Activated B cell treated with CpG ODN at 0.5 μM for 24 hours (primary cell): ENCODE data around the gene TMEM42. TPM values are rescaled to one million over a fixed set of nuclear protein-coding genes. Genes with fewer than 3 reads are reported as not detected.
"Not testable (repeated sequence)": the region's sequence is repeated elsewhere in the genome, so short reads cannot be mapped to it uniquely, and the experiment has no call there.

Experiments
- ATAC-seq: fragments of 200-7000 bp; cut with Tn5 transposase; one replicate; pipeline ENCODE4 v1.10.0; 2021; ENCODE audit warnings: low read depth, mild to moderate bottlenecking, moderate library complexity
- CTCF ChIA-PET: fragments of 350-600 bp; sonication (Branson Sonifier 250); formaldehyde crosslinking; loops from one replicate; lab custom pipeline; 2021; ENCODE audit warnings: antibody characterized with exemption; lab: Charles Lee
- POLR2A ChIA-PET: fragments of 350-600 bp; sonication (Branson Sonifier 250); formaldehyde crosslinking; loops from one replicate; lab custom pipeline; 2021; ENCODE audit warnings: antibody characterized with exemption; lab: Charles Lee
- DNase-seq: peaks from one replicate; pipeline ENCODE4 v3.0.0; 2022
- H3K27ac Mint-ChIP-seq: one replicate; pipeline ENCODE4 v1.8.0; 2020; ENCODE audit warnings: mixed read lengths
- H3K27me3 Mint-ChIP-seq: one replicate; pipeline ENCODE4 v1.8.0; 2021; ENCODE audit warnings: mixed read lengths
- H3K36me3 Mint-ChIP-seq: one replicate; pipeline ENCODE4 v1.8.0; 2021; ENCODE audit warnings: low read depth, mixed read lengths
- H3K4me1 Mint-ChIP-seq: one replicate; pipeline ENCODE4 v1.8.0; 2021; ENCODE audit warnings: mixed read lengths
- H3K4me3 Mint-ChIP-seq: one replicate; pipeline ENCODE4 v1.8.0; 2020; ENCODE audit warnings: mild to moderate bottlenecking, mixed read lengths
- H3K9me3 Mint-ChIP-seq: one replicate; pipeline ENCODE4 v1.8.0; 2020; ENCODE audit warnings: mixed read lengths
- CTCF ChIP-seq: fragments of 200-600 bp; IDR thresholded peaks from one replicate; pipeline ENCODE4 v1.8.0; 2022; ENCODE audit warnings: antibody characterized with exemption, mild to moderate bottlenecking
- intact Hi-C: fragments of 100-400 bp; cut with micrococcal nuclease; formaldehyde crosslinking; loops from one replicate; pipeline ENCODE4 v1.15.1; 2024
- total RNA-seq: library from RNA; stranded (reverse); gene quantifications from 2 replicates; pipeline ENCODE4 v1.2.3, GENCODE V29; 2022

TMEM42 gene
- 12.4 and 13.1 TPM in 2 replicates for total RNA-seq

DNA sequence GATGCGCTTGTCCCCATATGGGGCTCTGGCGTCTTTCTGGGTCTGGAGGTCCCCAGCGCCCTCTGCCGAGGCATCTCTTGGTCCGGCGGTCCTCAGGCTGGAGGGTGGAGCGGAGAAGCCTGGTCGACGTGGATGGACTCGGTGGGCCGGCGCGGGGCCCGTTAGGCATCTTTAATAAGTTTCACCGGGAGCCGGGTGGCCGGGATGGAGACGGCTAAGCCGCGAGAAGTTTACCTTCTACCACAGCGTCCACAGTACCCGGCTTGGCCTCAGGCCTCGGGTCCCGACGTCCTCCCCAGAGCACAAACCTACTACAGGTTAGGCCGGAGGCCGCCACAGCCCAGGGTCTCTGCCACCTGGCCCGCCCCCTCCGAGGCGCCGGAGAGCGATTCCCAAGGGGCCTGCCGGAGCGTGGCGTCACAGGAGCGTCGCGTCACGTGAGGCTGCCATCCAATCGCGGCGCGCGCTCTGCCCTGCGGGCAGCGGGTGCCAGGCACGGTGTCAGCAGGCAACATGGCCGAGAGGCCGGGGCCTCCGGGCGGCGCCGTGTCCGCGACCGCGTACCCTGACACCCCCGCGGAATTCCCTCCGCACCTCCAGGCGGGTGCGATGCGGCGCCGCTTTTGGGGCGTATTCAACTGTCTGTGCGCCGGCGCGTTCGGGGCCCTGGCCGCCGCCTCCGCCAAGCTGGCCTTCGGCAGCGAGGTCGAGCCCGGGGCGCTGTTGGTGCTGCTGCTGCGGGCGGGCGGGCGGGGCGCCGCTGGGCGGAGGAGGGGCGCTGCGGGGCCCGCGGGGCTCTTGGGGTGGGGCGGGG lies at the start of gene TMEM42:
Gene TMEM42 (plus strand): TSS at position 501 of the 814 bp plus-strand sequence. CDS start 13 bp downstream, at position 514.
- intact Hi-C loops: loop anchor here (1.0 to 10.0 kb wide), 11 partner anchors 100 to 1239 kb away; partner anchors contain the start of genes ABHD5, ANO10, EXOSC7 and KIAA1143
- H3K9me3 Mint-ChIP-seq: no peaks in the 10 kb centered on the region
- ChIA-PET CTCF (no interaction called here), POLR2A (interaction anchor here (1.0 to 1.8 kb wide), 5 partner anchors 100 to 523 kb away, joined by 3 to 10 read pairs (median 4); partner anchors contain the start of genes EXOSC7, KIAA1143, KIF15 and TCAIM)
- DNase-seq (peak; percentile 90), ATAC-seq (peak; percentile 97)
- no peaks in the 10 kb centered on the region for H3K27me3 Mint-ChIP-seq
- H3K4me1 Mint-ChIP-seq: peaks cover 17% of the 10 kb centered on the region
- peak within 1 kb of the TSS; percentile 85 for H3K27ac Mint-ChIP-seq
- H3K4me3 Mint-ChIP-seq: peak within 1 kb of the TSS; percentile 88
- no peak for TF ChIP-seq CTCF
- H3K36me3 Mint-ChIP-seq: peaks cover 12% of the 10 kb centered on the region

- no peak for ATAC-seq
- ChIA-PET CTCF (interaction anchor here (0.6 kb wide), 1 partner anchor 901 kb away, joined by 3 read pairs; no protein-coding TSS in a partner anchor), POLR2A (no interaction called here)
- no peak for TF ChIP-seq CTCF
- Mint-ChIP-seq H3K4me3 (no peak overlapping the region), H3K36me3 (peaks cover 2% of the 10 kb centered on the region), H3K27me3 (no peaks in the 10 kb centered on the region), H3K9me3 (peaks cover 2% of the 10 kb centered on the region), H3K27ac (no peak overlapping the region), H3K4me1 (no peaks in the 10 kb centered on the region)
- DNase-seq: no peak
- intact Hi-C loops: no loop called here
These were observed 47.0 kb upstream of the TMEM42 start for GRCh38 chr3:44814751-44815150.

DNA sequence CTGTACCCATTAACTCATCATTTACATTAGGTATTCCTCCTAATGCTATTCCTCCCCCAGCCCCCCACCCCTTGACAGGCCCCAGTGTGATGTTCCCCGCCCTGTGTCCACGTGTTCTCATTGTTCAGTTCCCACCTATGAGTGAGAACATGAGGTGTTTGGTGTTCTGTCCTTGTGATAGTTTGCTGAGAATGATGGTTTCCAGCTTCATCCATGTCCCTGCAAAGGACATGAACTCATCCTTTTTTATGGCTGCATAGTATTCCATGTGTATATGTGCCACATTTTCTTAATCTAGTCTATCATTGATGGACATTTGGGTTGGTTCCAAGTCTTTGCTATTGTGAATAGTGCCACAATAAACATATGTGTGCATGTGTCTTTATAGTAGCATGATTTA lies 45.4 kb upstream of the TMEM42 start:
- H3K4me1 Mint-ChIP-seq, H3K36me3 Mint-ChIP-seq, intact Hi-C loops, ATAC-seq, H3K9me3 Mint-ChIP-seq, H3K27ac Mint-ChIP-seq, POLR2A ChIA-PET, H3K27me3 Mint-ChIP-seq, CTCF ChIA-PET, DNase-seq, H3K4me3 Mint-ChIP-seq: not testable (repeated sequence)

DNA sequence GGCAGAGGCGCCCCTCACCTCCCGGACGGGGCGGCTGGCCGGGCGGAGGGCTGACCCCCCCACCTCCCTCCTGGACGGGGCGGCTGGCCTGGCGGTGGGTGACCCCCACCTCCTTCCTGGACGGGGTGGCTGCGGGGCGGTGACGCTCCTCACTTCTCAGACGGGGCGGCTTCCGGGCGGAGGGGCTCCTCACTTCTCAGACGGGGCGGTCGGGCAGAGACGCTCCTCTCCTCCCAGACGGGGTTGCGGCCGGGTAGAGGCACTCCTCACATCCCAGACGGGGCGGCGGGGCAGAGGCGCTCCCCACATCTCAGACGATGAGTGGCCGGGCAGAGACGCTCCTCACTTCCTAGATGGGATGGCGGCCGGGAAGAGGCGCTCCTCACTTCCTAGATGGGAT lies 40.5 kb upstream of the TMEM42 start:
- POLR2A ChIA-PET, CTCF ChIA-PET, H3K4me1 Mint-ChIP-seq, H3K36me3 Mint-ChIP-seq, H3K27me3 Mint-ChIP-seq, H3K4me3 Mint-ChIP-seq, DNase-seq, intact Hi-C loops, H3K27ac Mint-ChIP-seq, H3K9me3 Mint-ChIP-seq, ATAC-seq: not testable (repeated sequence)

DNA sequence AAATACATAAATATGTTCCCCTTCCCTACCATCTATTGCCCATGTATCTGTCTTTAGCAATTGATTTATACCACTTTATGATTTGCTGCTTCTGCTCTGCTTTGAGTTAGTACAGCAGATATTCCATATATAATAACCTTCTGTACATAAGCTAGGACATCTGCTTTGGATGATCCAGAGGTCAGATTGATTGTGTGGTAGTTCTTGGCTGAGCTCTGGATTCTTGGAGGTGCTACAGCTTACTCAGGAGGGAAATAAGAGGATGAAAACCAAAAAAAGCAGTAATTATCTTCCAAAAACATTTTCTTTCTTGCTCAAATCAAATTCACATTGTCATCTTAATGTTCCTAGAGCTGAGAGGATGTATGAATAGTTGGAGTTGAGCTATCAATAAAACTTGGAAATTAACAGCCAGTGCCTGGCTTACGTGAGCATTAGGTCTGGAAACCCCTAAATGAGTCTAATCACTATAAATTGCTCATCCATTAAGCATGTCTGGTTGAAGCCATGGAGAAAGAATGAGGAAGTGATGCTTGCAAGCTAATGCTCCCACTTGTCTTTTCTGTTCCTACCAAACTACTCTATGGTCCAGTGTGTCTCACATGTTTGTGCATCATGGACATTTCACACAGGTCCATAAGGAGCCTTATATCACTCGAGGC lies 36.3 kb upstream of the TMEM42 start:
- POLR2A ChIA-PET: no interaction called here
- no peaks in the 10 kb centered on the region for H3K27me3 Mint-ChIP-seq
- no peak overlapping the region for H3K27ac Mint-ChIP-seq
- intact Hi-C loops: no loop called here
- no peak for TF ChIP-seq CTCF
- CTCF ChIA-PET: no interaction called here
- H3K4me1 Mint-ChIP-seq: peaks cover 10% of the 10 kb centered on the region
- H3K4me3 Mint-ChIP-seq: no peak overlapping the region
- H3K36me3 Mint-ChIP-seq: no peaks in the 10 kb centered on the region
- ATAC-seq (no peak), DNase-seq (no peak)
- H3K9me3 Mint-ChIP-seq: no peaks in the 10 kb centered on the region

DNA sequence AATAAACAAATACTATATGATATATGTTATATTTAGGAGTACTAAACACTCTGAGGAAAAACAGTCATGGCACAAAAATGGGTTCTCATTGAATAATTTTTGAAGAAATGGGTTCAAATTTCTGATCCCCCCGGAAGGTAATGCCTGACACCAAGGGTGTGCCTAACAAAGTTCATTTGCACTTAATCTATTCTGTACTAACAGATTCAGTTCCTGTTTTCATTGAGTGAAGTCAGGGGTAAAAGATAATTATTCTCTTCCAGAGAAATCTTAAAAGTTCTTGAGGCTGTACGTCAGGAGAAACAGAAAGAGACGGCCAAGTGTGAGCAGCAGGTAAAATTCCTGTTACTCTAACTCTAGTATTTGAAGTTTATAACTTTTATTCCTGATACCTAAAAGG lies 34.5 kb upstream of the TMEM42 start:
- Mint-ChIP-seq H3K4me3 (no peak overlapping the region), H3K36me3 (no peaks in the 10 kb centered on the region), H3K27me3 (no peaks in the 10 kb centered on the region), H3K27ac (no peak overlapping the region), H3K4me1 (peaks cover 10% of the 10 kb centered on the region), H3K9me3 (no peaks in the 10 kb centered on the region)
- POLR2A ChIA-PET: no interaction called here
- CTCF ChIA-PET: no interaction called here
- no peak for TF ChIP-seq CTCF
- DNase-seq: no peak
- no peak for ATAC-seq
- intact Hi-C loops: no loop called here
